GM12878 (cell line): ENCODE results near the gene CNNM4.

Experiments used
- CTCF ChIP-seq, 3 experiments: IDR thresholded peaks in 2 of 3; conservative IDR thresholded peaks in 1 of 3; 2 replicates each; pipeline ENCODE4 v1.5.1; 2011; ENCODE audit warnings: low read depth in 3 of 3, low read length in 3 of 3, mild to moderate bottlenecking in 3 of 3, control low read depth in 2 of 3, moderate library complexity in 2 of 3, inconsistent platforms in 1 of 3, mixed read lengths in 1 of 3; ENCODE audit not compliant: control insufficient read depth in 2 of 3, insufficient read depth in 1 of 3; ENCODE audit errors: extremely low read depth in 1 of 3
- ETV6 ChIP-seq, 2 experiments: fragments of 450-650 bp in 1 of 2; IDR thresholded peaks in 1 of 2; conservative IDR thresholded peaks in 1 of 2; 2 replicates each; pipeline ENCODE4 v1.6.1; 2014; ENCODE audit warnings: antibody characterized with exemption in 1 of 2, borderline replicate concordance in 1 of 2, low read depth in 1 of 2, mild to moderate bottlenecking in 1 of 2, moderate library complexity in 1 of 2
- GABPA ChIP-seq: IDR thresholded peaks from 2 replicates; pipeline ENCODE4 v1.6.1; 2014; ENCODE audit warnings: antibody characterized with exemption, low read depth, mild to moderate bottlenecking, inconsistent platforms
- MXI1 ChIP-seq: fragments of 150-350 bp; IDR thresholded peaks from 2 replicates; pipeline ENCODE4 v1.6.1; 2011; ENCODE audit warnings: low read depth, mild to moderate bottlenecking, inconsistent platforms, low read length, improper control_type of control experiment
- POLR2AphosphoS5 ChIP-seq: IDR thresholded peaks from 2 replicates; pipeline ENCODE4 v1.6.1; 2011; ENCODE audit warnings: mild to moderate bottlenecking, low read length, inconsistent platforms
- SMC3 ChIP-seq: IDR thresholded peaks from 2 replicates; pipeline ENCODE4 v1.6.1; 2011; ENCODE audit warnings: low read length, improper control_type of control experiment, borderline replicate concordance
- TBL1XR1 ChIP-seq: IDR thresholded peaks from 2 replicates; pipeline ENCODE4 v1.6.1; 2012; ENCODE audit warnings: low read depth, low read length, improper control_type of control experiment

- no peak for TF ChIP-seq GABPA
- no peak for TF ChIP-seq POLR2AphosphoS5
- no peak for TF ChIP-seq CTCF (IDR thresholded peaks at IDR 0.05 in 2 of 3, conservative IDR thresholded peaks at IDR 0.05 in 1 of 3; ENCODE audit: control insufficient read depth in 2 of 3, extremely low read depth in 1 of 3, insufficient read depth in 1 of 3, low read depth in 3 of 3, low read length in 3 of 3)
- no peak for TF ChIP-seq SMC3
- TF ChIP-seq MXI1 = no peak
- TF ChIP-seq TBL1XR1 = no peak
- TF ChIP-seq ETV6 (conservative IDR thresholded peaks at IDR 0.05 in 1 of 2, IDR thresholded peaks at IDR 0.05 in 1 of 2; ENCODE audit: borderline replicate concordance in 1 of 2, low read depth in 1 of 2) = no peak
Measured at GRCh38 chr2:96832754-96833507, 72.2 kb downstream of the CNNM4 start.
